H1 (cell line): ENCODE data around the gene YLPM1.

Source experiments
- CEBPB ChIP-seq: IDR thresholded peaks from 2 replicates; pipeline ENCODE4 v1.6.1; 2012; ENCODE audit warnings: low read depth, low read length
- JUN ChIP-seq: IDR thresholded peaks from 2 replicates; pipeline ENCODE4 v1.6.1; 2011; ENCODE audit warnings: low read depth, mild to moderate bottlenecking, improper control_type of control experiment, low read length
- POLR2AphosphoS5 ChIP-seq: IDR thresholded peaks from 2 replicates; pipeline ENCODE4 v1.6.1; 2011; ENCODE audit warnings: low read depth, low read length

DNA sequence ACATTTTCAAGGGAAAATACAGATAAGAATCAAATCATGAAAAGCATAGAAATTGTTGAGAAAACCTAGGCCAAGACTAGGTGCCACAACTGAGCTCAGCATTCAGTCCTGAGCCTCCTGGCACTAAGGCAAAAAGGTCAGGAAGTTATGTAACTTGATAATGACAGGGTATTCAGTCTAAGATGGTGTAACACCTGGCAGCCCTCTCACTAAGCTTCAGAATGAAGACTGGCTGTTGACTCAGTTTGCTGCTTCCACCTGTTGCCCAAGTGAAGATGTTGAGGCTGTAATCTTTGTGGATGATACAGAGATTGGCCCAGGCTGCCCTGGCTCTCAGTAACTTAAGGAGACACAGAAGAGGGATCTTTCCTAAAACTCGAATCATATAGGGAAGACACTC, 93.2 kb downstream of the YLPM1 start:
- TF ChIP-seq POLR2AphosphoS5 (no peak), CEBPB (no peak), JUN (no peak)
